ENCODE measurements around the gene IRF6.

IRF6 gene

GRCh38 chr1:209790286-209791193 is 15.4 kb downstream of the IRF6 start:
- no peak for DNase-seq (ENCODE audit: low read depth in 2 of 2)

DNA sequence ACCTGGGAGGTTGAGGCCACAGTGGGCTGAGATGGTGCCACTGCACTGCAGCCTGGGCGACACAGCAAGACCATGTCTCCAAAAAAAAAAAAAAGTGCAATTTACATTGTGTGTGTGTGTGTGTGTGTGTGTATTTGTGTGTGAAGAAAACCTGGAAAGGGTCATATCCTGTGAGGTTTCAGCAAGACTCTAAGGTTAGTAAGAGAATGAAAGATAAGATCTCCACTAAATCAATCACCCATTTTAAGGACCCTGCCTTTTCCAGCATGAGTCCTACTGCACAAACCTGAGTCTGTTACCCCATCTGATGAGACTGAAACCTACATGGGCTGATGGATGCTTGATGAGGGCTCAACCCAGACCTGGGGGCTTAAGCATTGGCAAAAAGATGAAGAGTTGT is 16.7 kb downstream of the IRF6 start:
- DNase-seq (ENCODE audit: low read depth in 2 of 2), result no peak

GRCh38 chr1:209787551-209787950 is 18.4 kb downstream of the IRF6 start:
- DNase-seq (ENCODE audit: low read depth in 2 of 2), result no peak

DNA sequence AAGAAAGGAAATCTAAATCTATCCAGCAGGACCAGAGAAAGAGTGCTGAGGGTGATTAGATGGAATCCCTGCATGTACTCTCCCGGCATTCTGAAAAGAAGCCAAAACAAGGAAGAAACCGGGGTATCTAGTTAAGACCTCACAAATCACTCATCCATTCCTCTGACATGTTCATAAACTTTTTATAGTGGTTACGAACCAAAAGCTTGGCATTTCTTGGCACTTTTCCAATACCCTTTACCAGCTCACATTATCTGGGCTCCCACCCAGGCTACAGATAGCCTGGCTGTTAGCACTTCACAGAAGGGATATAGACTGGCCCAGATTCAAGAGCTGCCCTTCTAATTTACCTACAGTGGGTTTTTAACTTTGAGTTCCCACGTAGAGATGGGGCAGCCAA is 19.8 kb downstream of the IRF6 start:
- DNase-seq (ENCODE audit: low read depth in 2 of 2), result no peak

DNA sequence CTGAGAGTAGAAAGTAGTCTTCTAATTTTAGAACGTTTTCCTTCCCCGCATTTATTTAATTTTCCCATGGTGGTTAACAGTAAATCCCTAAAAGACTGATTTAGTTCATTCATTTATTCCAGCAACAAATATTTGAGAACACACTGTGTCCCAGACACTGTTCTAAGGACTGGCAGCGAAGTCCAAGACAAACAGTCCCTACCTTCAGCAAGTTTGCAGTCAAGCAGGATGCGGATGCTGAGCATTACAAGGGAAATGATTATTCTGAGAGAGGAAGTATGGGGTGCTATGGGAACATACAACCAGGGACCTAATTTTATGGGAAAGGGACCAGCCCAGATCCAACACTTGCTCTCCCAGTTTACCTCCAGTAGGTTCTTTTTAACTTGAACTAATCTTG is 20.4 kb downstream of the IRF6 start:
- DNase-seq (ENCODE audit: low read depth in 2 of 2), result no peak

DNA sequence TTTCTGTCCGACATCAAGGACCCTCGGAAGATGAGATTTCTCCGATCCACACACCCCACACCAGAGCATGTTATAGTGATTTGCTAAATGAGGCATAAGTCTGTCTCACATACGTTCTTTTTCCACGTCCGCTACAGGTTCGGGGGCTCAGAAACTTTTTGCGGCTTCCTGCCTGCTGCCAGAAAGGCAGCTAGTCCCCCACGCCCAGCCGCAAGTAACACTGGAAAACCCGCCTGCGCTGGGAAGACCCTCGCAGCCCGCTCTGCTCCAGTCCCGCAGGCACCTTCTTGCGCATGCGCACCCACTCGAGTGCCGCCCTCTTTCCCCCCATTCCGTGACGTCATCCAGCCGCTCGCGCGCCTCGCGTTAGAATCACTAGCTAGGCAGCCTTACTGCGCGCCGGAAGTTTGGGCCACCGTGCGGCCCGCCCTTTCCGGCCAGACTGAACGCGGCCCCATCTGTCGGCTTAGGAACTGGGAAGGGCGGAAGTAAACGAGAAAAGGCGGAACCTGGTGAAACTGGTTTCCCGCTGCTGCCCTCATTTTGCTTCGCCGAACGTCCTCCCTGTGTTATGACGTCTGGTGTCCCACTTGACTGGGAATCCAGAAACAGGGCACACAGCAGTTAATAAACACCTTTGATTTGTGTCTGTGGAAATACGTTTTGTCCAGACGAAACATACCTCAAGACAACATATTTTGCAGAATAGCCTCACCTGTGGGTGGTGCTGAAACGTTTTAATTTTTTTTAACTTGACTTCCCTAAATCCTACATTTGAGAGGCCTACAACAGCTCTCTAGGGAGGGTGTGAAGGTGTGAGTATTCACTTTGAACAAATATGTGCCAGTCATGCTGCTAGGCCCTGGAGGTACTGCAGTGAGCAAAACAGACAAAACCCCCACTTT is 21.4 kb downstream of the IRF6 start, which contains the start of gene C1orf74:
C1orf74 (minus strand) TSS at position 295 of the 905 bp plus-strand sequence. CDS start 925 bp downstream, outside the sequence.
- peak; percentile 93 to 94 for DNase-seq (ENCODE audit: low read depth in 2 of 2)

DNA sequence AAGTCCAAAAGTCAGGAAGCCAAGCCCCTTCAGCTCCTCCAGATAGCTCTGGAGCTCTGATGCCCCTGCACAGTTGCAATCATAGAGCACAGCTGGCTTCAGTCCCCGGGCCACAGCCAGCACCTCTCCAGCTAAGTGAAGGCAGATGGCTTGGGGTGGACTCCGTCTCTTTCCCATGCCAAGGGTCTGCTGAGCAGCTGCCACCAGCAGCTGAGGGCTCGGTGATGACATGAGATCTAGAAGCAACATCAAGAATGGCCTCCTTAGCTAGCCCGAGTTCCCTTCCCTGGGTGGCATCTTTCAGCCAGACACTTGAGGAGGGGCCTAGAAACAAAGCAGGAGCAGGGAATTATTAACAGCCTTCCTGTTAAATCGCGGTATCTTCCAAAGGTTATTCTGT is 22.6 kb downstream of the IRF6 start:
- no peak for DNase-seq (ENCODE audit: low read depth in 2 of 2)

DNA sequence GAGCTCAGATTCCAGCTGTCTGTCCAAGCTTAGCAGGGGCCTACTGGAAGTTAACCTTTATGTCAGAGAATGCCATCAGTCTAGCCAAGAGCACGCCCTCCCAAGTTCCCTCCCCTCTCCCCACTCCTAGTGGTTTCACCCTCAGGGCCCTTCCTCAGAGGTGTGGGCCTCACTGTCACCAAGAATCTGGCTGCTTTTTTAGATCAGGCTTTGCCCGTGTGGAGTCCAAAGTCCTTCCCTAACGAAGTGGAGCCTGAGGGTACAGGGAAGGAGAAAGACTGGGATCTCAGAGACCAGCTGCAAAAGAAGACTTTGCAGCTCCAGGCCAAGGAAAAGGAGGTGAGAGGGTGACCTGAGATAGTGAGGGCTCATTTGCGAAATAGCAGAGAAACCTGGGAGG is 25.7 kb downstream of the IRF6 start:
- no peak for DNase-seq (ENCODE audit: low read depth in 2 of 2)

- DNase-seq (ENCODE audit: low read depth in 2 of 2), result no peak
Measured at GRCh38 chr1:209778102-209778501, 27.8 kb downstream of the IRF6 start.

GRCh38 chr1:209777587-209777986 is 28.4 kb downstream of the IRF6 start:
- no peak for DNase-seq (ENCODE audit: low read depth in 2 of 2)

GRCh38 chr1:209775678-209776077 is 30.3 kb downstream of the IRF6 start:
- DNase-seq (ENCODE audit: low read depth in 2 of 2), result no peak

DNA sequence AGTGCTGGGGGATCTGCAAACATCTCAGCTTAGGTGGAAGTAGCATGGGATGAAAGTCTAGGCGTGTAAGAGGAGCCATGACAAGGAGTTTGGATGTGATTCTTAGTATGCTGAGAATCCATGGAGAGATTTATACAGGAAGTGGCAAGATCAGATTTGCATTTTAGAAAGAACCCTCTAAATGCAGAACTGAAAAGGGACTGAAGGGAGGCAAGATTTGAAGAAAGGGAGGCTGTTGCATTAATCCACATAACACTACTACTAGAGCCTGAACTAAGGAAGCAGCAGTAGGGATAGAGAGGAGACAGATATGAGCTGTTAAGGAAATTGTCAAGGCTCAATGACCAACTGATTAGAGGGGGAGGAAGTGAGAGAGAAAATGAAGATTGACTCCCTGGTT is 31.4 kb downstream of the IRF6 start:
- DNase-seq (ENCODE audit: low read depth in 2 of 2), result no peak

GRCh38 chr1:209772126-209772525 is 33.8 kb downstream of the IRF6 start:
- DNase-seq (ENCODE audit: low read depth in 2 of 2), result no peak

DNA sequence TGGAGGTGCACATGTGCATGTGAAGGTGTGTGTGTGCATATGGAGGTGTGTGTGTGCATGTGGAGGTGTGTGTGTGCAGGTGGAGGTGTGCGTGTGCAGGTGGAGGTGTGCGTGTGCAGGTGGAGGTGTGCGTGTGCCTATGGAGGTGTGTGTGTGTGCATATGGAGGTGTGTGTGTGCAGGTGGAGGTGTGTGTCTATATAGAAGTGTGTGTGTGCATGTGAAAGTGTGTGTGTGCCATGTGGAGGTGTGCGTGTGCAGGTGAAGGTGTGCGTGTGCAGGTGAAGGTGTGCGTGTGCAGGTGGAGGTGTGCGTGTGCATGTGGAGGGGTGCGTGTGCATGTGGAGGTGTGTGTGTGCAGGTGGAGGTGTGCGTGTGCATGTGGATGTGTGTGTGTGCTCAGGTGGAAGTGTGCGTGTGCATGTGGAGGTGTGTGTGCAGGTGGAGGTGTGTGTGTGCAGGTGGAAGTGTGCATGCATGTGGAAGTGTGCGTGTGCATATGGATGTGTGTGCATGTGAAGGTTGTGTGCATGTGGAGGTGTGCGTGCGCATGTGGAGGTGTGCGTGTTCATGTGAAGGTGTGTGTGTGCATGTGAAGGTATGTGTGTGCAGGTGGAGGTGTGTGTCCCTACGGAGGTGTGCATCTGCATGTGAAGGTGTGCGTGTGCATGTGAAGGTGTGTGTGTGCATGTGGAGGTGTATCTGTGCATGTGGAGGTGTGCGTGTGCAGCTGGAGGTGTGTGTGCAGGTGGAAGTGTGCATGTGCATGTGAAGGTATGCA is 35.1 kb downstream of the IRF6 start:
- DNase-seq (ENCODE audit: low read depth in 2 of 2), result no peak

- DNase-seq (ENCODE audit: low read depth in 2 of 2), result no peak
Measured at GRCh38 chr1:209769971-209770370, 36.0 kb downstream of the IRF6 start.

DNA sequence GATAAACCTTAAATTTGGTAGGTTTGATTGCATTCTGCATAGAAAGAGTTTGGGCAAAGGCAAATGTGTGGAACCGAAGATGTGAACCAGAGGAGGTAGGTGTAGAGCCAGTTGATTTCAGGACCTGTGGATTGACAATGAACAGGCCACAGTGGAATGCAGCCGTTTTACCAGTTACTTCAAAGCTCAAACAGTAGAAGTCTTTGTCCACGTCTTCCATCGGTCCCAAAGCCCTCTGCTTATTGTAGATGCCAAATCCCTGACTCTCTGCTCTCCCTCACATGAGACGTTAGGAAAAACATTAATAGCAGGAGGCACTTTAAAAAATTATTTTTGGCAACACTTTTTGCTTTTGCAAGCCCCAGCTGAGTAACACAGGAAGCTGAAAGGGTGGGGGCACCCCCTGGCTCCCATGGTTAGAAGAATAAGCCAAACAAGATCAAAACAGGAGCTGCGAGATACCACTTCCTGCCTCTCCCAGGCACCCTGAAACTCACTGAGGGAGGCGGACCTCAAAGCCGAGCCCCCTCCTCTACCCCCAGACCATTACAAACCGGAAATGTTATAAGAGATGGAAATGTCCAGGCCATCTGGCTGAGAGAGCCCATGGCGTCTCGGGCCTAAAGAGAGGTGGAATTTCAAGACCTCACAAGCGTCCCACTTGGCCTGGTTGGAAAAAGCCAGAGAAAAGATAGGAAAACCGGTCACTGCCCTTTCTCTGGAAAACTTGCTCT is 36.6 kb downstream of the IRF6 start:
- peak; percentile 48 to 57 for DNase-seq (ENCODE audit: low read depth in 2 of 2)

DNA sequence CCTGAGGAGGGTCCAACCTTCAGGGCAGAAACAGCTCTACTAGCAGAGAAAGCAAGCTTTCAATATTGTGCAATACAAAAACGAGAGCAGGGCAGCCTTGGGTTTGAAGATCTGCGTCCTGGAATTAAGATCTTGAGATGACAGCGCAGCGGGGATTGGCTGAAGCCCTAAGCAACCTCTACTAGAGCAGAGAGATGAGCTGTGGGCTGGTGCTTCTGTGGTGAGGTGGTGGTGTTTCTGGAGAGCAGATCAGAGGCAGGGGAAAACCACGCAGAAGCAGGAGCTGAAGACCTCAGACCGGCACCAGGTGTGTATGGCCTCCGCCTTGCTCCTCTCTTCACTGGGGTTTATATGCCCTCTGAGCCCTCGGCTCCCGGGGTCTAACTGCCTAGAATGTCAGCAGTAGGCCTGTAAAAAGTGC is 37.6 kb downstream of the IRF6 start:
- DNase-seq (ENCODE audit: low read depth in 2 of 2), result no peak

- no peak for DNase-seq (ENCODE audit: low read depth in 2 of 2)
Measured at GRCh38 chr1:209767706-209768105, 38.2 kb downstream of the IRF6 start.

- no peak for DNase-seq (ENCODE audit: low read depth in 2 of 2)
Measured at GRCh38 chr1:209767096-209767495, 38.8 kb downstream of the IRF6 start.

DNA sequence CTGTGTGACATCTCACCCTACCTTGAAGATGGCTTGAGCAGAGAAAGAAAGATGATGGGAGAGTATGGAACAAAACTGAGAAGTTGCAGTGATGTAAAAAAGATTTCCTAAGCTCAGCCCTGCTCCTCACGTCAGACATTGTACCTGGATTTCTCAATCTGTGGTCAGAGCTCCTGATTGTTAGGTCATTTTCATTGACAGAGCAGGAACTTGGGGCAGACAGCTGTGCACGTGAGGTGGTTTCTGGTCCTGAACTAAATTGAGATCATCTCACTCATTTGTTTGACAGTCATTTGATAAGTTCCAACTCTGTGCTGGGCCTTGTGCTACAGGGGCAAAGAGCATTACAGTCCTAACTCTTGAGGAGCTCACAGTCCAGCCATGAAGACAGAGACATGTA is 39.9 kb downstream of the IRF6 start:
- DNase-seq (ENCODE audit: low read depth in 2 of 2), result no peak

GRCh38 chr1:209761011-209761635 is 44.8 kb downstream of the IRF6 start:
- DNase-seq (ENCODE audit: low read depth in 2 of 2), result no peak
